Left ventricle myocardium inferior (tissue), 1 donor: ENCODE results near the gene TSPAN10. TPM values are rescaled to one million over a fixed set of nuclear protein-coding genes. Genes with fewer than 3 reads are reported as not detected.

Experiments used
- DNase-seq: peaks from one replicate; pipeline ENCODE4 v3.0.0-alpha.2; 2020
- H3K27ac ChIP-seq: fragments of 200-600 bp; replicated peaks from 2 replicates; pipeline ENCODE4 v1.8.0; 2021
- H3K27me3 ChIP-seq: fragments of 200-600 bp; 2 replicates; pipeline ENCODE4 v1.8.0; 2021; ENCODE audit warnings: low read depth
- H3K36me3 ChIP-seq: fragments of 200-600 bp; 2 replicates; pipeline ENCODE4 v1.8.0; 2021
- H3K4me1 ChIP-seq: fragments of 200-600 bp; 2 replicates; pipeline ENCODE4 v1.8.0; 2021
- H3K4me3 ChIP-seq: fragments of 200-600 bp; 2 replicates; pipeline ENCODE4 v1.8.0; 2021; ENCODE audit warnings: mild to moderate bottlenecking, moderate library complexity
- H3K9me3 ChIP-seq: fragments of 200-600 bp; replicated peaks from 2 replicates; pipeline ENCODE4 v1.8.0; 2021
- CTCF ChIP-seq: fragments of 200-600 bp; IDR thresholded peaks from 2 replicates; pipeline ENCODE4 v1.8.0; 2021; ENCODE audit warnings: antibody characterized with exemption, mild to moderate bottlenecking, borderline replicate concordance
- intact Hi-C: fragments of 100-400 bp; cut with micrococcal nuclease; formaldehyde crosslinking; loops from one replicate; pipeline ENCODE4 v1.11.0; 2022
- total RNA-seq: library from RNA; stranded (reverse); fragmentation: NEBNext Ultra II Directional; extraction: Animal tissue kit (Norgen Biotek cat#: 25700); gene quantifications from one replicate; pipeline ENCODE4 v1.2.1, GENCODE V29; 2021
- donor health status: DM: no; HTN: yes; CAD: no; lungs with severe emphysema.

Gene TSPAN10
- total RNA-seq, 1 donor from 2014 or later: 0.30 TPM

- H3K4me1 ChIP-seq: peaks cover 21% of the 10 kb centered on the region
- H3K9me3 ChIP-seq: no peaks in the 10 kb centered on the region
- H3K27me3 ChIP-seq: no peaks in the 10 kb centered on the region
- H3K36me3 ChIP-seq: peaks cover 88% of the 10 kb centered on the region
- intact Hi-C loops: loop anchor here (5.0 kb wide), 1 partner anchor 348 kb away; no protein-coding TSS in a partner anchor
- no peak overlapping the region for H3K4me3 ChIP-seq
- TF ChIP-seq CTCF: no peak
- peak overlapping the region; percentile 47 for H3K27ac ChIP-seq
- DNase-seq: peak; percentile 58
These were observed 37.1 kb upstream of the TSPAN10 start for GRCh38 chr17:81599719-81600486.

DNA sequence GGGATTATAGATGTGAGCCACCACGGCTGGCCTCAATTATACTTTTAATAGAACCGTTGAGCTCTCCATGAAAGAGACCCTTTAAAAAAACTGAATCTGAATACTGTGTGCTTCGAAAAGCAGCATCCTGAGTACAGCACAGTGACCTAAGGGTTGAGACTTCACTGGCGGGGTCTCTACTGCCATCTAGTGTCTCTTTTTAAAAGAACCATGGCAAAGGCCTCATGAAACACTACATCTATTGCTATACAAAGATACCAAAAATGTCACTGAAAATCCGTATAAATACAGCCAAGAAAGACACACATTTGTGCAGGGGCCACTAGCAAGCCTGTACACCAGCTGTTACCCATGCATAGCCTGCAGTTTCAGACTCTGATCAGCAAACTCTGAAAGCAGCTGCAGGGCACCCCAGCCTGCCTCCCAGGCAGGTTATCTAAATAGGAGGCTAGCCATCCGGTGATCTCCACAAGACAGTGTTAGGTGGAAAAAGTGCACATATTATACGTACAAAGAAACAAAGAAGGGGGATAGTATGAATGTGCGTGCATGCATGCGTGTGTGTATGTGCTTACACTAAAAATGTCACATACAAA, 35.4 kb upstream of the TSPAN10 start:
- no peaks in the 10 kb centered on the region for H3K9me3 ChIP-seq
- intact Hi-C loops: loop anchor here (5.0 kb wide), 1 partner anchor 349 kb away; no protein-coding TSS in a partner anchor
- H3K4me3 ChIP-seq: no peak overlapping the region
- peaks cover 21% of the 10 kb centered on the region for H3K4me1 ChIP-seq
- H3K36me3 ChIP-seq: peaks cover 88% of the 10 kb centered on the region
- no peak overlapping the region for H3K27ac ChIP-seq
- DNase-seq: no peak
- peak; percentile 88 for TF ChIP-seq CTCF
- H3K27me3 ChIP-seq: no peaks in the 10 kb centered on the region

GRCh38 chr17:81603846-81604610, 33.0 kb upstream of the TSPAN10 start:
- H3K27me3 ChIP-seq: no peaks in the 10 kb centered on the region
- intact Hi-C loops: loop anchor here (5.0 kb wide), 1 partner anchor 352 kb away; no protein-coding TSS in a partner anchor
- no peak overlapping the region for H3K27ac ChIP-seq
- no peaks in the 10 kb centered on the region for H3K9me3 ChIP-seq
- DNase-seq: no peak
- H3K4me3 ChIP-seq: no peak overlapping the region
- TF ChIP-seq CTCF: no peak
- H3K36me3 ChIP-seq: peaks cover 88% of the 10 kb centered on the region
- H3K4me1 ChIP-seq: peaks cover 22% of the 10 kb centered on the region

GRCh38 chr17:81607431-81607830, 29.6 kb upstream of the TSPAN10 start:
- intact Hi-C loops: no loop called here
- TF ChIP-seq CTCF: no peak
- Histone ChIP-seq H3K27ac (no peak overlapping the region), H3K9me3 (no peaks in the 10 kb centered on the region), H3K27me3 (no peaks in the 10 kb centered on the region), H3K4me1 (peaks cover 25% of the 10 kb centered on the region), H3K36me3 (peaks cover 84% of the 10 kb centered on the region), H3K4me3 (no peak overlapping the region)
- no peak for DNase-seq

DNA sequence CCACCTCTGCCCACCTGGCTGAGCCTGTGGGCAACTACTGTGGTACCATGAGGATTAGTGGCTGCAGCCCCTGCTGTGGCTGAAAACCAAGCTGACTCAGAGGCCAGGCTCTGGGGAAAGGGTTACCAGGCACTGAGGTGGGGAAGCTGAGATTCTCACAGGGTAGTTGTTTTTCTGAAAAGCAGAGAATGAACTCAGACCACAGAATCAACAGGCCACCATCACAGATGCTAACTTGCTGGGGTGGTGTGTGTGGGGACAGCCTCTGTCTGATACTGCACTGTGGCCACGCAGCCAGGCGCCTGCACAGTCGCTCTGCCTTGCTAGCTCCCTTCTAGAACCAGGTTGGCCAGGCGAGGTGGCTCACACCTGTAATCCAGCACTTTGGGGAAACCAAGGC, 28.9 kb upstream of the TSPAN10 start:
- no peak for TF ChIP-seq CTCF
- H3K4me3 ChIP-seq: no peak overlapping the region
- DNase-seq: no peak
- no peak overlapping the region for H3K27ac ChIP-seq
- no peaks in the 10 kb centered on the region for H3K9me3 ChIP-seq
- H3K4me1 ChIP-seq: peaks cover 31% of the 10 kb centered on the region
- peaks cover 87% of the 10 kb centered on the region for H3K36me3 ChIP-seq
- no peaks in the 10 kb centered on the region for H3K27me3 ChIP-seq
- intact Hi-C loops: no loop called here
